Ovary (tissue), 9 donors: Measurements from ENCODE around the gene TPD52L1. TPM values are rescaled to one million over a fixed set of nuclear protein-coding genes. Genes with fewer than 3 reads are reported as not detected.

ENCODE experiments used
- DNase-seq, 5 donors: peaks; one replicate each; pipeline ENCODE4 v3.0.0-alpha.2; 2019 to 2020
- H3K27ac ChIP-seq, 2 donors: fragments of 200-600 bp; one replicate each; pipeline versions ENCODE4 v1.5.1 to v1.8.0; 2019 to 2022
- H3K27me3 ChIP-seq: fragments of 200-600 bp; one replicate; pipeline ENCODE4 v1.8.0; 2022
- H3K36me3 ChIP-seq: fragments of 200-600 bp; sonication (generic); one replicate; pipeline ENCODE4 v1.5.1; 2019
- H3K4me1 ChIP-seq: one replicate; pipeline ENCODE4 v1.8.1; 2013; ENCODE audit warnings: mild to moderate bottlenecking, moderate library complexity; ENCODE audit not compliant: insufficient read depth
- H3K4me3 ChIP-seq: fragments of 200-600 bp; sonication (generic); one replicate; pipeline ENCODE4 v1.5.1; 2017
- H3K9me3 ChIP-seq, 2 donors: fragments of 200-600 bp in 1 of 2; sonication (generic) in 1 of 2; one replicate each; pipeline versions ENCODE4 v1.5.1 to v1.8.1; 2013 to 2019; ENCODE audit warnings: mild to moderate bottlenecking in 1 of 2, moderate library complexity in 1 of 2
- CTCF ChIP-seq, 3 donors: fragments of 450-650 bp in 2 of 3; fragments of 200-600 bp in 1 of 3; IDR thresholded peaks; one replicate each; pipeline versions ENCODE4 v1.5.1 to v1.8.0; 2016 to 2022; ENCODE audit warnings: antibody characterized with exemption in 3 of 3, mild to moderate bottlenecking in 1 of 3
- EP300 ChIP-seq: sonication (generic); formaldehyde crosslinking; IDR thresholded peaks from one replicate; pipeline ENCODE4 v1.6.1; 2017; ENCODE audit warnings: antibody characterized with exemption
- POLR2A ChIP-seq: fragments of 450-650 bp; IDR thresholded peaks from one replicate; pipeline ENCODE4 v1.6.1; 2017; ENCODE audit warnings: antibody characterized with exemption, mild to moderate bottlenecking, moderate library complexity
- WGBS, 3 donors: extraction: QIAGEN DNeasy Blood & Tissue Kit in 1 of 3; methylation state at CpG; one replicate each; pipeline versions ENCODE4 v1.1.5 to v1.1.7; 2013 to 2017; 5-methylcytosine and 5-hydroxymethylcytosine counted together
- intact Hi-C, 4 donors: fragments of 100-400 bp; cut with DNase I; formaldehyde crosslinking; loops; one replicate each; pipeline versions ENCODE4 v1.11.0 to v1.15.1; 2022 to 2023
- polyA plus RNA-seq, 2 donors: library from polyadenylated mRNA; stranded (reverse); fragments of 200-250 nt in 1 of 2; fragments of 350-450 nt in 1 of 2; fragmentation: Illumina TruSeq in 1 of 2; extraction: RNeasy Lipid Tissue Mini Kit (QIAGEN cat#74804) in 1 of 2; gene quantifications; one replicate each; pipeline ENCODE4 v1.2.3, GENCODE V29; 2013 to 2014
- total RNA-seq, 7 donors: library from RNA; depleted of rRNA in 2 of 7; stranded (reverse); fragments of >200 nt in 2 of 7; fragmentation: NEBNext Ultra II Directional in 3 of 7; extraction: Animal tissue kit (Norgen Biotek cat#: 25700) in 3 of 7; gene quantifications; one replicate each; pipeline versions ENCODE4 v1.1.0 to v1.2.4, GENCODE V29; 2016 to 2023
- donor health status: DM: no; HTN: no; CAD: no; lungs with moderate emphysema.
- donor health status: DM: no; HTN: no; CAD: no.
- donor health status: Bipolar disorder and iron deficiency.
- donor health status: DM: yes; HTN: yes; CAD: no.
- donor health status: DM: no; HTN: no; CAD: no.
- donor health status: DM: yes; HTN: yes; CAD: no.

Gene TPD52L1
- total and polyA plus RNA-seq, 9 donors, result 14.4 to 154 (median 27.4) TPM

- DNase-seq, result no peak
- Histone ChIP-seq H3K4me3 (no peak overlapping the region), H3K27ac (no peak overlapping the region), H3K4me1 (no peaks in the 10 kb centered on the region), H3K27me3 (no peaks in the 10 kb centered on the region), H3K36me3 (no peaks in the 10 kb centered on the region), H3K9me3 (peaks cover 0 to 4% of the 10 kb centered on the region in 2 donors)
- TF ChIP-seq CTCF (IDR thresholded peaks at IDR 0.05) (no peak), EP300 (no peak), POLR2A (no peak)
- intact Hi-C loops, result no loop called here
- WGBS, 3 donors, result 95 to 98% (median 98%) methylated on average over 1 of the region's 1 CpG
Measured at GRCh38 chr6:125285353-125285752, 131.8 kb downstream of the TPD52L1 start.

GRCh38 chr6:125285936-125286335, 132.4 kb downstream of the TPD52L1 start:
- Histone ChIP-seq H3K27ac (no peak overlapping the region), H3K36me3 (no peaks in the 10 kb centered on the region), H3K4me3 (no peak overlapping the region), H3K27me3 (no peaks in the 10 kb centered on the region), H3K9me3 (no peaks in the 10 kb centered on the region), H3K4me1 (no peaks in the 10 kb centered on the region)
- no peak for TF ChIP-seq EP300
- no peak for TF ChIP-seq CTCF (IDR thresholded peaks at IDR 0.05)
- no peak for TF ChIP-seq POLR2A
- 98 to 100% (median 98%) methylated on average over 1 of the region's 1 CpG for WGBS, 3 donors
- DNase-seq, result no peak
- intact Hi-C loops, result no loop called here

- Histone ChIP-seq H3K27me3 (no peaks in the 10 kb centered on the region), H3K27ac (no peak overlapping the region), H3K36me3 (no peaks in the 10 kb centered on the region), H3K4me1 (no peaks in the 10 kb centered on the region), H3K4me3 (no peak overlapping the region), H3K9me3 (no peaks in the 10 kb centered on the region)
- intact Hi-C loops, result no loop called here
- no peak for DNase-seq
- TF ChIP-seq POLR2A (no peak), EP300 (no peak), CTCF (IDR thresholded peaks at IDR 0.05) (no peak)
- 95 to 97% (median 95%) methylated on average over 9 of the region's 9 CpGs for WGBS, 3 donors
Measured at GRCh38 chr6:125287718-125288117, 134.1 kb downstream of the TPD52L1 start.

- DNase-seq, result no peak
- TF ChIP-seq CTCF (IDR thresholded peaks at IDR 0.05) (no peak), EP300 (no peak), POLR2A (no peak)
- Histone ChIP-seq H3K36me3 (no peaks in the 10 kb centered on the region), H3K9me3 (no peaks in the 10 kb centered on the region), H3K4me1 (no peaks in the 10 kb centered on the region), H3K27me3 (no peaks in the 10 kb centered on the region), H3K27ac (no peak overlapping the region), H3K4me3 (no peak overlapping the region)
- 86 to 87% (median 86%) methylated on average over 3 of the region's 3 CpGs for WGBS, 3 donors
- intact Hi-C loops, result no loop called here
Measured at GRCh38 chr6:125293587-125293986, 140.0 kb downstream of the TPD52L1 start.

- Histone ChIP-seq H3K27me3 (no peaks in the 10 kb centered on the region), H3K4me3 (no peak overlapping the region), H3K36me3 (no peaks in the 10 kb centered on the region), H3K9me3 (no peaks in the 10 kb centered on the region), H3K27ac (no peak overlapping the region), H3K4me1 (no peaks in the 10 kb centered on the region)
- TF ChIP-seq POLR2A, result no peak
- no peak for TF ChIP-seq CTCF (IDR thresholded peaks at IDR 0.05)
- no peak for TF ChIP-seq EP300
- DNase-seq, result no peak
- intact Hi-C loops, result no loop called here
- 83 to 91% (median 90%) methylated on average over 1 of the region's 1 CpG for WGBS, 3 donors
Measured at GRCh38 chr6:125294036-125294435, 140.5 kb downstream of the TPD52L1 start.
